Smooth muscle cell (in vitro differentiated cells): ENCODE measurements around the gene PPP4R3A. TPM values are rescaled to one million over a fixed set of nuclear protein-coding genes. Genes with fewer than 3 reads are reported as not detected.

Source experiments
- DNase-seq: peaks from one replicate; lab custom pipeline; 2025; ENCODE audit not compliant: unreplicated experiment; lab: John Stamatoyannopoulos, UW
- H2AFZ ChIP-seq: fragments of 200-600 bp; sonication (generic); 2 replicates; pipeline ENCODE4 v1.6.0; 2016; ENCODE audit warnings: antibody characterized with exemption, low read depth, mild to moderate bottlenecking
- H3F3A ChIP-seq: fragments of 200-600 bp; sonication (generic); 2 replicates; pipeline ENCODE4 v1.6.0; 2017; ENCODE audit warnings: antibody characterized with exemption, low read depth
- H3K27ac ChIP-seq: fragments of 200-600 bp; sonication (generic); 2 replicates; pipeline ENCODE4 v1.5.1; 2016; ENCODE audit warnings: low read depth, mild to moderate bottlenecking
- H3K27me3 ChIP-seq: fragments of 200-600 bp; sonication (generic); 2 replicates; pipeline ENCODE4 v1.6.1; 2016; ENCODE audit warnings: low read depth, mild to moderate bottlenecking
- H3K36me3 ChIP-seq: fragments of 200-600 bp; sonication (generic); 2 replicates; pipeline ENCODE4 v1.5.1; 2016; ENCODE audit warnings: low read depth
- H3K4me1 ChIP-seq: fragments of 200-600 bp; sonication (generic); 2 replicates; pipeline ENCODE4 v1.5.1; 2016; ENCODE audit warnings: low read depth
- H3K4me2 ChIP-seq: fragments of 200-600 bp; sonication (generic); 2 replicates; pipeline ENCODE4 v1.6.0; 2016; ENCODE audit warnings: mild to moderate bottlenecking
- H3K4me3 ChIP-seq: fragments of 200-600 bp; sonication (generic); 2 replicates; pipeline ENCODE4 v1.5.1; 2016; ENCODE audit warnings: mild to moderate bottlenecking
- H3K79me2 ChIP-seq: fragments of 200-600 bp; sonication (generic); 2 replicates; pipeline ENCODE4 v1.6.0; 2016; ENCODE audit warnings: low read depth, mild to moderate bottlenecking
- H3K9ac ChIP-seq: fragments of 200-600 bp; sonication (generic); 2 replicates; pipeline ENCODE4 v1.6.0; 2016; ENCODE audit warnings: low read depth
- H3K9me3 ChIP-seq: fragments of 200-600 bp; sonication (generic); replicated peaks from 2 replicates; pipeline ENCODE4 v1.5.1; 2016; ENCODE audit warnings: low read depth
- H4K20me1 ChIP-seq: fragments of 200-600 bp; sonication (generic); 2 replicates; pipeline ENCODE4 v1.6.0; 2016; ENCODE audit warnings: low read depth
- WGBS: methylation state at CpG from one replicate; pipeline ENCODE4 v1.1.7; 2016; ENCODE audit warnings: low lambda C conversion rate; 5-methylcytosine and 5-hydroxymethylcytosine counted together
- polyA plus RNA-seq: library from polyadenylated mRNA; unstranded; fragments of >200 nt; fragmentation: Nextera tagmentation; extraction: Ambion mirVana; gene quantifications from 2 replicates; pipeline ENCODE4 v1.2.1, GENCODE V29; 2016
- total RNA-seq: library from RNA; depleted of rRNA; stranded (reverse); fragments of >200 nt; gene quantifications from 2 replicates; pipeline ENCODE4 v1.2.3, GENCODE V29; 2014
- TF ChIP-seq, protein P1 (sequence below): fragments of 200-600 bp; sonication (generic); IDR thresholded peaks from 2 replicates; pipeline ENCODE4 v1.5.1; 2017; ENCODE audit warnings: borderline replicate concordance, mild to moderate bottlenecking, antibody characterized with exemption; ENCODE audit not compliant: insufficient read depth, poor library complexity, severe bottlenecking

PPP4R3A gene
- total and polyA plus RNA-seq, 2 experiments from 2014 or later = 35.3 to 62.7 TPM

DNA sequence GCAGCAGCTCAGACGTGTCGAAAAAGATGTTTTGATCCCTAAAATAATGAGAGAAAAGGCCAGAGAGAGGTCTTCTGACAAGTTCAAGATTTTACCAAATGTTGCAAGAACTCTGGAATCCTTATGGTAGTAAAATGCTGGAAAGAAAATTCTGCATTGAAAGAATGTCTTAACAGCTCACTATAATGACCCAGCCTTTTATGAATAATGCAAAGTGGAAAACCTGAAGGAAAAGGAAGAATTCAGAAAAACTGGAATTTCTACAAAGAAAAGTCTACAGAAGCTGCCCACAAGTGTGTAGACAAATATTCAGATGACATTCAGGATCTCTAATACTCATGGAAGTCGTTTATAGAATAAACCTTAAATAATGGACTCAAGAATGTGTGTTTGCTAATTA is 90.7 kb downstream of the PPP4R3A start:
- H2AFZ ChIP-seq = no peak overlapping the region
- no peak overlapping the region for H3K9ac ChIP-seq
- no peak overlapping the region for H3K4me3 ChIP-seq
- no peak overlapping the region for H3K27ac ChIP-seq
- H3F3A ChIP-seq = peaks cover 5% of the 10 kb centered on the region
- H3K27me3 ChIP-seq = peaks cover 49% of the 10 kb centered on the region
- no peaks in the 10 kb centered on the region for H3K4me1 ChIP-seq
- WGBS = 60% methylated on average over 3 of the region's 3 CpGs
- no peaks in the 10 kb centered on the region for H3K9me3 ChIP-seq
- no peaks in the 10 kb centered on the region for H3K36me3 ChIP-seq
- TF ChIP-seq, protein P1, sequence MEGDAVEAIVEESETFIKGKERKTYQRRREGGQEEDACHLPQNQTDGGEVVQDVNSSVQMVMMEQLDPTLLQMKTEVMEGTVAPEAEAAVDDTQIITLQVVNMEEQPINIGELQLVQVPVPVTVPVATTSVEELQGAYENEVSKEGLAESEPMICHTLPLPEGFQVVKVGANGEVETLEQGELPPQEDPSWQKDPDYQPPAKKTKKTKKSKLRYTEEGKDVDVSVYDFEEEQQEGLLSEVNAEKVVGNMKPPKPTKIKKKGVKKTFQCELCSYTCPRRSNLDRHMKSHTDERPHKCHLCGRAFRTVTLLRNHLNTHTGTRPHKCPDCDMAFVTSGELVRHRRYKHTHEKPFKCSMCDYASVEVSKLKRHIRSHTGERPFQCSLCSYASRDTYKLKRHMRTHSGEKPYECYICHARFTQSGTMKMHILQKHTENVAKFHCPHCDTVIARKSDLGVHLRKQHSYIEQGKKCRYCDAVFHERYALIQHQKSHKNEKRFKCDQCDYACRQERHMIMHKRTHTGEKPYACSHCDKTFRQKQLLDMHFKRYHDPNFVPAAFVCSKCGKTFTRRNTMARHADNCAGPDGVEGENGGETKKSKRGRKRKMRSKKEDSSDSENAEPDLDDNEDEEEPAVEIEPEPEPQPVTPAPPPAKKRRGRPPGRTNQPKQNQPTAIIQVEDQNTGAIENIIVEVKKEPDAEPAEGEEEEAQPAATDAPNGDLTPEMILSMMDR = no peak
- H3K79me2 ChIP-seq = no peaks in the 10 kb centered on the region
- H3K4me2 ChIP-seq = no peak overlapping the region
- DNase-seq = no peak
- no peaks in the 10 kb centered on the region for H4K20me1 ChIP-seq

DNA sequence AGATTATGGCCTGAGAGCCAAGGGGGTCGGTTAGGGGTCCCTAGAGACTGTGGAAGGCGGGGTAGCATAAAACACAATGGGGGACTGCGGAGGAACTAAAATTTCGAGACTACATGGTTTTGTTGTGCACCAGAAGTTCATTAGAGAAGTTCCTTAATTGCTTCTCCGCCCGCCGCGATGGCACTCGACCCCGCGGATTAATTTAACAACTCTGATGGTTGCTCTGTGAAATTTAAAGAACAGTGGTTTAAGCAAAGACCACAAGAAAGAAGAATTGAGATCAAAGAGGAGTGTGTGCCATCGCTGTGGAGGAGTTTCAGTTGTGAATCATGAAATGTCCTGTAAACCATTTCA is 91.1 kb downstream of the PPP4R3A start:
- Histone ChIP-seq H4K20me1 (no peaks in the 10 kb centered on the region), H3K4me3 (no peak overlapping the region), H3K27me3 (peaks cover 53% of the 10 kb centered on the region), H3F3A (peaks cover 5% of the 10 kb centered on the region), H3K4me1 (no peaks in the 10 kb centered on the region), H3K79me2 (no peaks in the 10 kb centered on the region), H3K4me2 (peak overlapping the region; percentile 76), H2AFZ (no peak overlapping the region), H3K9me3 (no peaks in the 10 kb centered on the region), H3K9ac (no peak overlapping the region), H3K27ac (no peak overlapping the region), H3K36me3 (no peaks in the 10 kb centered on the region)
- 61% methylated on average over 12 of the region's 12 CpGs for WGBS
- TF ChIP-seq, protein P1 = no peak
- no peak for DNase-seq

DNA sequence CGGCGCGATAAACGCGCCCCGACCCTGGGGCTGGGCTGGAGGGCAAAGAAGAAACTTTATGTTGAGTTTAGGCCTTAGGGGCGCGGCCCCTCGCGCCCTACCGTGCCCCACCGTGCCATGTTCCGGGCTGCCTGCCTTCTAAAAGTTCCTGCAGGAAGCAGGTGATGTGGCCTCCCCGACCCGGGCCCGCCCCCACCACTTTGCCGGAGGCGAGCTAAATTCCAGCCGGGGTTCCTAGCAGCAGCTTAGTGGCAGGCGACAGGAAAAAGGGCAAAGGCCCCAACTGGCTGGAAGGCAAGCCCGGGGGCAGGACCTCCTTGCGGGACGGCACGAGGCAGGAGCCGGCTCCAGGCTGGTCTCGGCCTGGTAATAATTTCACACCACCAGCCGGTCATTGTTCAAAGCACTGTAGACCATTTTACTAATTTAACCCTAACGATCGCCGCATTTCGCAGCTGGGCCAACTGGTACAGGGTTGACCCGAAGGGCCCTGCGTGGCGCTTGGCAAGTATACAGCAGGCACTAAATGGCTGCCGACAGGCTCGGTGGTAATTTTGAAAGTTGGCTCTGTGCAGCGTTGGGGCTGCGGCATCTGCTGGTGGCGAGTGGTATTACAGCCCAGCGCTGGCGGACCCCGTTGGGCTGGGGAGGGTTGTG is 91.6 kb downstream of the PPP4R3A start:
- Histone ChIP-seq H3K4me1 (no peaks in the 10 kb centered on the region), H3F3A (peaks cover 5% of the 10 kb centered on the region), H3K4me3 (peak overlapping the region; percentile 51), H4K20me1 (no peaks in the 10 kb centered on the region), H3K9me3 (no peaks in the 10 kb centered on the region), H2AFZ (peak overlapping the region; percentile 27), H3K4me2 (peak overlapping the region; percentile 76), H3K27ac (no peak overlapping the region), H3K9ac (no peak overlapping the region), H3K79me2 (no peaks in the 10 kb centered on the region), H3K36me3 (no peaks in the 10 kb centered on the region), H3K27me3 (peaks cover 58% of the 10 kb centered on the region)
- WGBS = 2% methylated on average over 42 of the region's 42 CpGs
- peak; percentile 44 for DNase-seq
- TF ChIP-seq, protein P1 = peak; percentile 93

DNA sequence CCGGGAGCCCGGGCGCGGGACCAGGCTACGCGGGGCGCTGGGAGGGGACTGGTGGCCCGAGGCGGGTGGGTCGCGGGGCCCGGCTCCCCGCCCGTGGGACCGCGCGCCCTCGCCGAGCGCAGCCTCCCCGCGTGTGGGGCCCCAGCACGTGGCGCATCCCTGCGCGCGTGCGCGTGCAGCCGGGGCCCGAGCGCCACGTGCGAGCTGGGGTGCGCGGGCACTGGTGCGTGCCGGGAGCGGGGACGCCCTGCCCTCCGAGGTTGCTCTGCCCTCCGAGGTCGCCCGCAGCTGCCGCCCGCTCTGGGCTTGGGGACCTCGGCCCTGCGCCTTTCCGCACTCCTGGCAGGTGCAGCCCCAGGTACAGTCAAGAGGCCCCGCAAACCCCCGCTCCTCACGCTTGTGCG is 92.1 kb downstream of the PPP4R3A start:
- no peaks in the 10 kb centered on the region for H3K4me1 ChIP-seq
- no peaks in the 10 kb centered on the region for H3K9me3 ChIP-seq
- no peaks in the 10 kb centered on the region for H3K36me3 ChIP-seq
- H3K9ac ChIP-seq = no peak overlapping the region
- peak overlapping the region; percentile 76 for H3K4me2 ChIP-seq
- no peak overlapping the region for H3K27ac ChIP-seq
- no peak for DNase-seq
- peak overlapping the region; percentile 27 for H2AFZ ChIP-seq
- H3F3A ChIP-seq = peaks cover 5% of the 10 kb centered on the region
- H4K20me1 ChIP-seq = no peaks in the 10 kb centered on the region
- TF ChIP-seq, protein P1 = no peak
- H3K79me2 ChIP-seq = no peaks in the 10 kb centered on the region
- H3K27me3 ChIP-seq = peaks cover 63% of the 10 kb centered on the region
- H3K4me3 ChIP-seq = peak overlapping the region; percentile 51
- WGBS = 3% methylated on average over 33 of the region's 53 CpGs
